ENCODE data around the gene KCNQ1. TPM values are rescaled to one million over a fixed set of nuclear protein-coding genes. Genes with fewer than 3 reads are reported as not detected.

Gene KCNQ1
- total and polyA plus RNA-seq, 8 donors, result 14.0 to 61.1 (median 46.7) TPM

DNA sequence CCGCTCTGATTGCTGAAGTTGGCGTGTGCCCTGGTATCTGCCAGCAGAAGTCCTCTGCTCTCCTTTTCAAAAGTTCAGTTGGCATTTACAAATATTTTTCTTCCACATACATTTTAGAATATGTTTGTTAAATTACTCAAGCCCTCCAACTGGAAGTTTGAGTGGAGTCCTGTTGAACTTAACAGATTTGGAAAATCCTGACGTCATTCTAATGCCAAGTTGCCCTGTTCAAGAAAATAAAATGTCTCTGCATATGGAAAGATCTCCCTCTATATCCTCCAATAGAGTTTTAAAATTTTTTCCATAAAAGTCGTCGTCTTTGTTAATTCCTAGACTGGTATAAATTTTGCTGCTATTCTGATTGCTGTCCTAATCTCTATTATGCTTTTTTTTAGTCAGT lies 251.6 kb downstream of the KCNQ1 start:
- WGBS, 2 donors, result 76 to 83% methylated on average over 5 of the region's 5 CpGs
- intact Hi-C loops (cut with DNase I), result loop anchor here in 2 of 3 donors (10.0 kb wide), 1 partner anchor 188 kb away; the partner anchor contains the start of gene CDKN1C (in 2 of the 2)
- DNase-seq (no peak), FAIRE-seq (no peak), ATAC-seq (no peak)
- TF ChIP-seq, protein P1, sequence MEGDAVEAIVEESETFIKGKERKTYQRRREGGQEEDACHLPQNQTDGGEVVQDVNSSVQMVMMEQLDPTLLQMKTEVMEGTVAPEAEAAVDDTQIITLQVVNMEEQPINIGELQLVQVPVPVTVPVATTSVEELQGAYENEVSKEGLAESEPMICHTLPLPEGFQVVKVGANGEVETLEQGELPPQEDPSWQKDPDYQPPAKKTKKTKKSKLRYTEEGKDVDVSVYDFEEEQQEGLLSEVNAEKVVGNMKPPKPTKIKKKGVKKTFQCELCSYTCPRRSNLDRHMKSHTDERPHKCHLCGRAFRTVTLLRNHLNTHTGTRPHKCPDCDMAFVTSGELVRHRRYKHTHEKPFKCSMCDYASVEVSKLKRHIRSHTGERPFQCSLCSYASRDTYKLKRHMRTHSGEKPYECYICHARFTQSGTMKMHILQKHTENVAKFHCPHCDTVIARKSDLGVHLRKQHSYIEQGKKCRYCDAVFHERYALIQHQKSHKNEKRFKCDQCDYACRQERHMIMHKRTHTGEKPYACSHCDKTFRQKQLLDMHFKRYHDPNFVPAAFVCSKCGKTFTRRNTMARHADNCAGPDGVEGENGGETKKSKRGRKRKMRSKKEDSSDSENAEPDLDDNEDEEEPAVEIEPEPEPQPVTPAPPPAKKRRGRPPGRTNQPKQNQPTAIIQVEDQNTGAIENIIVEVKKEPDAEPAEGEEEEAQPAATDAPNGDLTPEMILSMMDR (IDR thresholded peaks at IDR 0.05), result no peak
- no peaks in the 10 kb centered on the region for H3K27me3 ChIP-seq
- H3K36me3 ChIP-seq, result no peaks in the 10 kb centered on the region
- peaks cover 0 to 4% (median 2%) of the 10 kb centered on the region in 3 donors for H3K4me1 ChIP-seq
- H3K9me3 ChIP-seq, result no peaks in the 10 kb centered on the region
- no peak overlapping the region for H3K4me3 ChIP-seq
- no peak overlapping the region for H3K27ac ChIP-seq

DNA sequence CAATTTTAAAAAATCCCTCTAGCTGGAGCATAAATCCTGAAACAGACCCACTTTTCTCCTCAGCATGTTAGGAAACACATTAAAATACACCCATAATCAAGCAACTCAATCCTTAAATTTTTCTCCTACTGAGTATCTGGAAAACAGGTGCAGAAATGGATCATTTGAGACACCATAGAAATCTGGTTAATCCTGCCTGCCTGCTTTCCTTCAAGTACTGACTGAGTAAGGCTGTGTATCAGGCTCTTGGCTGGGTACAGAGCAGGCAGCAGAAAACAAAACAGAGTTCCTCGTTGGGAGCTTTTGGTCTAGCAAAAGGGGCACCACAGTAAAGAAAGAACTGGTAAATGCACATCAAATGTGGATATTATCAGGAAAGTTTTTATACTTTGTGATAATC lies 253.1 kb downstream of the KCNQ1 start:
- peak overlapping the region in 2 of 4 donors; percentile 43 to 52 for H3K4me3 ChIP-seq
- TF ChIP-seq, protein P1 (IDR thresholded peaks at IDR 0.05), result no peak
- H3K27ac ChIP-seq, result no peak overlapping the region
- 17 to 37% methylated on average over 1 of the region's 1 CpG for WGBS, 2 donors
- intact Hi-C loops (cut with DNase I), result loop anchor here in 2 of 3 donors (10.0 kb wide), 1 partner anchor 187 kb away; the partner anchor contains the start of gene CDKN1C (in 2 of the 2)
- no peak for DNase-seq
- H3K27me3 ChIP-seq, result no peaks in the 10 kb centered on the region
- no peak for FAIRE-seq
- no peaks in the 10 kb centered on the region for H3K36me3 ChIP-seq
- no peak for ATAC-seq
- H3K4me1 ChIP-seq, result peaks cover 0 to 4% (median 0%) of the 10 kb centered on the region in 3 donors
- H3K9me3 ChIP-seq, result no peaks in the 10 kb centered on the region

DNA sequence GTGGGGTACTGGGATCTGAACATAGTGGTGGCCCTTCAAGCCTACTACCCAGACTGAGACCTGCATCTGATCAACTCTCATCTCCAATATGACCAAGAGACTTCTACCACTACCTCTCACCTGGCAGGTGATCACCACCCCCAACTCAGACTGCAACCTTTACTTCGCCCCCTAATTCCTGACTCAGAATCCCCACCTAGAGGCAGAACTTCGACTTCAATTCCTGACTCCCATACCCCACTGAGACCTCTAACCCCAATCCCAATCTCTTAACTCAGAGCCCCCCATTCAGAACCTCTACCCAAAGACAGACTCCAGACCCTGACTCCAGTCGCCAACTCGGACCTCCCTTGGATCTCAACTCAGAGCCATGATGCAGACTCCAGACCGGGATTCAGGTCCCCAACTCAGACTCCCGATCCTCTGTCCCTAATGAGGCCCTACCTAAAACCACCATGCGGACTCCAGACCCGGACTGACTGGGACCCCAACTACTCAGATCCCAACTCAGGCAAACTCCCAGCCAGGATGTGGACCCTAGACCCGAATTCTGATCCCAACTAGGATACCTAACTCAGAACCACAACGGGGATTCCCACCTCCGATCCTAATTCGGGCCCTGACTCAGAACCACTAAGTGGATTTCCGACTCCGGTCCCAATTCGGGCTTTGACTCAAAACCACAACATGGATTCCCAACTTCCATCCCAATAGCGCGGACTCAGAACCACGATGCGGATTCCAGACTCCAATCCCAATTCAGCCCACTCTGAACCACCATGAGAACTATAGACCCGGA lies 253.8 kb downstream of the KCNQ1 start:
- TF ChIP-seq, protein P1 (IDR thresholded peaks at IDR 0.05), result no peak
- intact Hi-C loops (cut with DNase I), result loop anchor here in 2 of 3 donors (10.0 kb wide), 1 partner anchor 186 kb away; the partner anchor contains the start of gene CDKN1C (in 2 of the 2)
- H3K36me3 ChIP-seq, result no peaks in the 10 kb centered on the region
- peak overlapping the region; percentile 33 to 52 (median 43) for H3K4me3 ChIP-seq
- no peak overlapping the region for H3K27ac ChIP-seq
- H3K4me1 ChIP-seq, result peaks cover 0 to 4% (median 0%) of the 10 kb centered on the region in 3 donors
- H3K27me3 ChIP-seq, result no peaks in the 10 kb centered on the region
- DNase-seq (peak in 2 of 6 donors; percentile 1 to 39), ATAC-seq (no peak), FAIRE-seq (no peak)
- H3K9me3 ChIP-seq, result no peaks in the 10 kb centered on the region
- 53 to 57% methylated on average over 20 of the region's 20 CpGs for WGBS, 2 donors

- no peaks in the 10 kb centered on the region for H3K36me3 ChIP-seq
- no peak for FAIRE-seq
- DNase-seq, result peak in 4 of 6 donors; percentile 37 to 82 (median 62)
Observed at GRCh38 chr11:2699185-2699530, 254.3 kb downstream of the KCNQ1 start.

More at GRCh38 chr11:2699185-2699530, 254.3 kb downstream of the KCNQ1 start:
- Histone ChIP-seq H3K27ac (peak overlapping the region; percentile 25 to 89 (median 68)), H3K27me3 (no peaks in the 10 kb centered on the region), H3K4me3 (peak overlapping the region; percentile 33 to 52 (median 43)), H3K4me1 (peaks cover 0 to 4% (median 0%) of the 10 kb centered on the region in 3 donors), H3K9me3 (no peaks in the 10 kb centered on the region)
- ATAC-seq, result peak; percentile 35 to 59 (median 45)
- intact Hi-C loops (cut with DNase I), result loop anchor here in 2 of 3 donors (10.0 kb wide), 1 partner anchor 186 kb away; the partner anchor contains the start of gene CDKN1C (in 2 of the 2)
- 55 to 58% methylated on average over 28 to 31 of the region's 31 CpGs for WGBS, 2 donors
- TF ChIP-seq, protein P1 (IDR thresholded peaks at IDR 0.05), result no peak
